Natural killer cell (primary cell): Measurements from ENCODE around the gene WNK4. TPM values are rescaled to one million over a fixed set of nuclear protein-coding genes. Genes with fewer than 3 reads are reported as not detected.
"Not testable (repeated sequence)": the region's sequence is repeated elsewhere in the genome, so short reads cannot be mapped to it uniquely, and the experiment has no call there.

Experiments used
- ATAC-seq, 3 donors: fragments of 150-1000 bp in 2 of 3; fragments of 200-7000 bp in 1 of 3; cut with Tn5 transposase; 1 replicate in 1 of 3; 2 replicates in 2 of 3; pipeline ENCODE4 v1.10.0; 2021; ENCODE audit warnings: mild to moderate bottlenecking in 2 of 3, moderate library complexity in 2 of 3
- DNase-seq, 2 donors: peaks; one replicate each; pipeline versions ENCODE4 v3.0.0 to v3.0.0-alpha.2; 2013 to 2021; ENCODE audit warnings: mixed read lengths in 1 of 2
- H3K27ac ChIP-seq: one replicate; pipeline ENCODE4 v1.5.1; 2013; ENCODE audit warnings: mild to moderate bottlenecking, low read length
- H3K27me3 ChIP-seq: one replicate; pipeline ENCODE4 v1.6.1; 2013; ENCODE audit warnings: low read length; ENCODE audit not compliant: control insufficient read depth, insufficient read depth
- H3K36me3 ChIP-seq: one replicate; pipeline ENCODE4 v1.6.1; 2013; ENCODE audit warnings: low read length; ENCODE audit not compliant: control insufficient read depth, insufficient read depth
- H3K4me1 ChIP-seq: one replicate; pipeline ENCODE4 v1.6.1; 2013; ENCODE audit warnings: low read length; ENCODE audit not compliant: control insufficient read depth, insufficient read depth
- H3K4me3 ChIP-seq: one replicate; pipeline ENCODE4 v1.5.1; 2013; ENCODE audit warnings: low read length
- H3K9me3 ChIP-seq: one replicate; pipeline ENCODE4 v1.6.1; 2013; ENCODE audit warnings: low read length; ENCODE audit not compliant: control insufficient read depth, insufficient read depth
- H3K27ac Mint-ChIP-seq, 2 donors: one replicate each; pipeline ENCODE4 v1.8.0; 2022; ENCODE audit warnings: mild to moderate bottlenecking in 2 of 2, mixed read lengths in 2 of 2, moderate library complexity in 1 of 2
- H3K27me3 Mint-ChIP-seq, 2 donors: one replicate each; pipeline ENCODE4 v1.8.0; 2022; ENCODE audit warnings: low read depth in 2 of 2, mixed read lengths in 2 of 2
- H3K36me3 Mint-ChIP-seq: one replicate; pipeline ENCODE4 v1.8.0; 2022; ENCODE audit warnings: mixed read lengths
- H3K4me1 Mint-ChIP-seq, 2 donors: one replicate each; pipeline ENCODE4 v1.8.0; 2022; ENCODE audit warnings: mixed read lengths in 2 of 2
- H3K4me3 Mint-ChIP-seq: one replicate; pipeline ENCODE4 v1.8.0; 2022; ENCODE audit warnings: mild to moderate bottlenecking, moderate library complexity, mixed read lengths
- H3K9me3 Mint-ChIP-seq, 2 donors: one replicate each; pipeline ENCODE4 v1.8.0; 2022; ENCODE audit warnings: mixed read lengths in 2 of 2
- CTCF ChIP-seq: fragments of 200-600 bp; IDR thresholded peaks from one replicate; pipeline ENCODE4 v1.8.0; 2022; ENCODE audit warnings: antibody characterized with exemption
- WGBS: methylation state at CpG from one replicate; pipeline ENCODE4 v1.1.7; 2013; ENCODE audit warnings: missing lambda C conversion rate; ENCODE audit not compliant: insufficient coverage; 5-methylcytosine and 5-hydroxymethylcytosine counted together
- intact Hi-C: fragments of 100-400 bp; cut with micrococcal nuclease; formaldehyde crosslinking; loops from one replicate; pipeline ENCODE4 v1.14.2; 2022
- total RNA-seq, 4 donors: library from RNA; stranded (reverse); fragments of 120-200 nt in 1 of 4; gene quantifications; one replicate each; pipeline versions ENCODE4 v1.2.3 to v1.2.4, GENCODE V29; 2013 to 2022

WNK4 gene
- under 1 TPM in 2 of 3 donors, not detected in 1; 0.09 to 0.13 TPM for total RNA-seq
- total RNA-seq (2013): 0.05 TPM

GRCh38 chr17:42779936-42780850 lies at the start of gene WNK4:
Gene WNK4, plus strand, starts transcription at chr17:42780610. Its CDS starts 89 bp downstream, at chr17:42780699.
- 16% methylated on average over 61 of the region's 65 CpGs for WGBS
- peak within 1 kb of the TSS; percentile 21 for H3K4me3 Mint-ChIP-seq
- Histone ChIP-seq H3K27me3 (peaks cover 28% of the 10 kb centered on the region), H3K4me1 (peaks cover 8% of the 10 kb centered on the region), H3K27ac (no peak within 1 kb of the TSS), H3K36me3 (peaks cover 31% of the 10 kb centered on the region), H3K4me3 (no peak within 1 kb of the TSS), H3K9me3 (no peaks in the 10 kb centered on the region)
- no peak within 1 kb of the TSS for H3K27ac Mint-ChIP-seq
- H3K9me3 Mint-ChIP-seq: no peaks in the 10 kb centered on the region
- ATAC-seq: peak in 1 of 3 donors; percentile 44
- H3K36me3 Mint-ChIP-seq: no peaks in the 10 kb centered on the region
- H3K4me1 Mint-ChIP-seq: peaks cover 0 to 18% of the 10 kb centered on the region in 2 donors
- intact Hi-C loops: no loop called here
- no peak for DNase-seq
- H3K27me3 Mint-ChIP-seq: peaks cover 19 to 33% of the 10 kb centered on the region in 2 donors
- TF ChIP-seq CTCF: no peak

- ATAC-seq: no peak
- Histone ChIP-seq H3K4me3 (no peak overlapping the region), H3K36me3 (no peaks in the 10 kb centered on the region), H3K4me1 (peaks cover 25% of the 10 kb centered on the region), H3K9me3 (no peaks in the 10 kb centered on the region), H3K27me3 (no peaks in the 10 kb centered on the region), H3K27ac (no peak overlapping the region)
- intact Hi-C loops: no loop called here
- H3K4me3 Mint-ChIP-seq: no peak overlapping the region
- no peak for TF ChIP-seq CTCF
- peaks cover 14 to 16% of the 10 kb centered on the region in 2 donors for H3K4me1 Mint-ChIP-seq
- WGBS: no CpG with 5 or more reads among the region's 1 CpG
- no peak for DNase-seq
- H3K27ac Mint-ChIP-seq: no peak overlapping the region
- no peaks in the 10 kb centered on the region for H3K9me3 Mint-ChIP-seq
- no peaks in the 10 kb centered on the region for H3K27me3 Mint-ChIP-seq
- no peaks in the 10 kb centered on the region for H3K36me3 Mint-ChIP-seq
These were observed 39.7 kb upstream of the WNK4 start for GRCh38 chr17:42740699-42741098.

- intact Hi-C loops, H3K27ac Mint-ChIP-seq, H3K9me3 Mint-ChIP-seq: not testable (repeated sequence)
These were observed 37.5 kb upstream of the WNK4 start for GRCh38 chr17:42742916-42743315.

GRCh38 chr17:42743595-42744282 lies 36.7 kb upstream of the WNK4 start:
- ATAC-seq (no peak), DNase-seq (no peak)
- peak overlapping the region; percentile 53 for H3K4me3 ChIP-seq
- Mint-ChIP-seq H3K27me3 (peaks cover 1 to 3% of the 10 kb centered on the region in 2 donors), H3K9me3 (no peaks in the 10 kb centered on the region), H3K4me1 (peaks cover 14 to 16% of the 10 kb centered on the region in 2 donors), H3K27ac (peak overlapping the region; percentile 71 to 87), H3K36me3 (no peaks in the 10 kb centered on the region), H3K4me3 (peak overlapping the region; percentile 90)
- H3K9me3 ChIP-seq: no peaks in the 10 kb centered on the region
- no peaks in the 10 kb centered on the region for H3K36me3 ChIP-seq
- peaks cover 25% of the 10 kb centered on the region for H3K4me1 ChIP-seq
- H3K27ac ChIP-seq: no peak overlapping the region
- WGBS: 68% methylated on average over 9 of the region's 10 CpGs
- intact Hi-C loops: no loop called here
- no peak for TF ChIP-seq CTCF
- peaks cover 3% of the 10 kb centered on the region for H3K27me3 ChIP-seq

More at GRCh38 chr17:42742916-42743315, 37.5 kb upstream of the WNK4 start:
- not testable (repeated sequence) for DNase-seq, H3K9me3 ChIP-seq, ATAC-seq, H3K27ac ChIP-seq, H3K27me3 ChIP-seq, H3K4me3 ChIP-seq, H3K36me3 Mint-ChIP-seq, H3K27me3 Mint-ChIP-seq, H3K36me3 ChIP-seq
- 92% methylated on average over 11 of the region's 11 CpGs for WGBS
- peak overlapping the region; percentile 49 for H3K4me3 Mint-ChIP-seq
- H3K4me1 Mint-ChIP-seq: peaks cover 14 to 16% of the 10 kb centered on the region in 2 donors
- peaks cover 25% of the 10 kb centered on the region for H3K4me1 ChIP-seq
